Trophoblast cell (in vitro differentiated cells and primary cell): ENCODE data around the gene TLE2.
"Not testable (repeated sequence)": the region's sequence is repeated elsewhere in the genome, so short reads cannot be mapped to it uniquely, and the experiment has no call there.

Experiments used
- DNase-seq, 2 donors: peaks; one replicate each; pipeline ENCODE4 v3.0.0-alpha.2; 2016
- H2AFZ ChIP-seq: 2 replicates; pipeline ENCODE4 v1.6.1; 2013; ENCODE audit warnings: low read length, moderate library complexity, mild to moderate bottlenecking; ENCODE audit not compliant: insufficient read depth, poor library complexity
- H2AK5ac ChIP-seq: 2 replicates; pipeline ENCODE4 v1.6.1; 2013; ENCODE audit warnings: mild to moderate bottlenecking, low read length
- H2BK120ac ChIP-seq: 2 replicates; pipeline ENCODE4 v1.6.1; 2013; ENCODE audit warnings: low read length, mild to moderate bottlenecking, moderate library complexity; ENCODE audit not compliant: insufficient read depth, poor library complexity
- H2BK12ac ChIP-seq: 2 replicates; pipeline ENCODE4 v1.6.1; 2013; ENCODE audit warnings: mild to moderate bottlenecking, low read length, moderate library complexity
- H2BK5ac ChIP-seq: 2 replicates; pipeline ENCODE4 v1.6.1; 2013; ENCODE audit warnings: low read length, low read depth, moderate library complexity, mild to moderate bottlenecking; ENCODE audit not compliant: poor library complexity
- H3K14ac ChIP-seq: 2 replicates; pipeline ENCODE4 v1.6.1; 2013; ENCODE audit warnings: mild to moderate bottlenecking, low read length
- H3K18ac ChIP-seq: 2 replicates; pipeline ENCODE4 v1.6.1; 2013; ENCODE audit warnings: mild to moderate bottlenecking, low read length
- H3K23ac ChIP-seq: 2 replicates; pipeline ENCODE4 v1.6.1; 2013; ENCODE audit warnings: low read length
- H3K27ac ChIP-seq: 2 replicates; pipeline ENCODE4 v1.5.1; 2013; ENCODE audit warnings: low read depth, mild to moderate bottlenecking, inconsistent platforms, low read length, moderate library complexity
- H3K27me3 ChIP-seq: 2 replicates; pipeline ENCODE4 v1.6.1; 2013; ENCODE audit warnings: inconsistent platforms, mild to moderate bottlenecking, low read length, moderate library complexity; ENCODE audit not compliant: insufficient read depth
- H3K36me3 ChIP-seq, 2 experiments: 1 replicate in 1 of 2; 2 replicates in 1 of 2; pipeline ENCODE4 v1.6.1; 2013; ENCODE audit warnings: low read length in 2 of 2, mild to moderate bottlenecking in 2 of 2, moderate library complexity in 1 of 2; ENCODE audit not compliant: insufficient read depth in 2 of 2, control insufficient read depth in 1 of 2
- H3K4ac ChIP-seq: 2 replicates; pipeline ENCODE4 v1.6.1; 2013; ENCODE audit warnings: low read depth, mild to moderate bottlenecking, low read length, moderate library complexity
- H3K4me1 ChIP-seq, 2 experiments: 1 replicate in 1 of 2; 2 replicates in 1 of 2; pipeline ENCODE4 v1.6.1; 2013; ENCODE audit warnings: low read length in 2 of 2, mild to moderate bottlenecking in 2 of 2, moderate library complexity in 1 of 2; ENCODE audit not compliant: insufficient read depth in 2 of 2, control insufficient read depth in 1 of 2
- H3K4me2 ChIP-seq: 2 replicates; pipeline ENCODE4 v1.6.1; 2013; ENCODE audit warnings: inconsistent platforms, mild to moderate bottlenecking, low read length, moderate library complexity
- H3K4me3 ChIP-seq: 2 replicates; pipeline ENCODE4 v1.5.1; 2013; ENCODE audit warnings: mild to moderate bottlenecking, low read depth, low read length, inconsistent platforms
- H3K79me1 ChIP-seq: one replicate; pipeline ENCODE4 v1.6.1; 2013; ENCODE audit warnings: low read length
- H3K79me2 ChIP-seq: 2 replicates; pipeline ENCODE4 v1.6.1; 2013; ENCODE audit warnings: low read length, mild to moderate bottlenecking; ENCODE audit not compliant: control insufficient read depth, insufficient read depth, poor library complexity
- H3K9ac ChIP-seq: 2 replicates; pipeline ENCODE4 v1.6.1; 2013; ENCODE audit warnings: mild to moderate bottlenecking, low read length
- H3K9me3 ChIP-seq: 2 replicates; pipeline ENCODE4 v1.6.1; 2013; ENCODE audit warnings: low read depth, mild to moderate bottlenecking, control low read depth, inconsistent platforms, low read length; ENCODE audit not compliant: insufficient read depth
- H4K12ac ChIP-seq: 2 replicates; pipeline ENCODE4 v1.6.1; 2013; ENCODE audit warnings: low read depth, mild to moderate bottlenecking, low read length, moderate library complexity
- H4K8ac ChIP-seq: 2 replicates; pipeline ENCODE4 v1.6.1; 2013; ENCODE audit warnings: low read depth, mild to moderate bottlenecking, low read length, moderate library complexity
- H4K91ac ChIP-seq: one replicate; pipeline ENCODE4 v1.6.1; 2013; ENCODE audit warnings: low read depth, mild to moderate bottlenecking, low read length, moderate library complexity
- WGBS: extraction: QIAGEN DNeasy Blood & Tissue Kit; methylation state at CpG from one replicate; pipeline ENCODE4 v1.1.7; 2013; ENCODE audit warnings: missing lambda C conversion rate; ENCODE audit not compliant: insufficient read length, insufficient coverage; ENCODE audit errors: extremely low coverage; 5-methylcytosine and 5-hydroxymethylcytosine counted together

TLE2 gene

GRCh38 chr19:3054265-3054971 lies 25.3 kb upstream of the TLE2 start:
- DNase-seq, result no peak
- H3K4me1 ChIP-seq, result peaks cover 11 to 20% of the 10 kb centered on the region in 2 experiments
- H3K14ac ChIP-seq, result no peak overlapping the region
- no peak overlapping the region for H4K91ac ChIP-seq
- no peak overlapping the region for H2BK5ac ChIP-seq
- H2BK12ac ChIP-seq, result no peak overlapping the region
- H2AFZ ChIP-seq, result no peak overlapping the region
- H3K9ac ChIP-seq, result no peak overlapping the region
- H3K27ac ChIP-seq, result no peak overlapping the region
- H3K79me1 ChIP-seq, result peaks cover 2% of the 10 kb centered on the region
- no peak overlapping the region for H2BK120ac ChIP-seq
- H3K9me3 ChIP-seq, result peaks cover 4% of the 10 kb centered on the region
- WGBS, result no CpG with 5 or more reads among the region's 4 CpGs
- H4K8ac ChIP-seq, result no peak overlapping the region
- H3K4ac ChIP-seq, result no peak overlapping the region
- no peak overlapping the region for H4K12ac ChIP-seq
- no peaks in the 10 kb centered on the region for H3K79me2 ChIP-seq
- H3K4me2 ChIP-seq, result no peak overlapping the region
- no peak overlapping the region for H2AK5ac ChIP-seq
- H3K18ac ChIP-seq, result no peak overlapping the region
- no peak overlapping the region for H3K23ac ChIP-seq
- no peak overlapping the region for H3K4me3 ChIP-seq
- H3K27me3 ChIP-seq, result no peaks in the 10 kb centered on the region
- peaks cover 48 to 52% of the 10 kb centered on the region in 2 experiments for H3K36me3 ChIP-seq

GRCh38 chr19:3053780-3054179 lies 24.7 kb upstream of the TLE2 start:
- Histone ChIP-seq H3K18ac (no peak overlapping the region), H2BK5ac (no peak overlapping the region), H3K27ac (no peak overlapping the region), H3K4ac (no peak overlapping the region), H2BK12ac (no peak overlapping the region), H4K12ac (no peak overlapping the region), H2AK5ac (no peak overlapping the region), H3K79me2 (no peaks in the 10 kb centered on the region), H3K4me2 (no peak overlapping the region), H3K27me3 (no peaks in the 10 kb centered on the region), H3K23ac (no peak overlapping the region), H2BK120ac (no peak overlapping the region), H3K79me1 (peaks cover 2% of the 10 kb centered on the region), H4K8ac (no peak overlapping the region), H3K4me3 (no peak overlapping the region), H4K91ac (no peak overlapping the region), H3K14ac (no peak overlapping the region), H2AFZ (no peak overlapping the region), H3K9ac (no peak overlapping the region), H3K9me3 (peaks cover 4% of the 10 kb centered on the region), H3K4me1 (peaks cover 11 to 20% of the 10 kb centered on the region in 2 experiments), H3K36me3 (peaks cover 46 to 48% of the 10 kb centered on the region in 2 experiments)
- WGBS, result no CpG with 5 or more reads among the region's 21 CpGs
- no peak for DNase-seq

GRCh38 chr19:3053218-3053621 lies 24.1 kb upstream of the TLE2 start:
- no CpG with 5 or more reads among the region's 15 CpGs for WGBS

GRCh38 chr19:3050016-3050415 lies 20.9 kb upstream of the TLE2 start:
- not testable (repeated sequence) for H3K4me1 ChIP-seq, H2BK5ac ChIP-seq, H4K12ac ChIP-seq, H3K23ac ChIP-seq, H3K79me1 ChIP-seq, H2AFZ ChIP-seq, H3K18ac ChIP-seq, H2AK5ac ChIP-seq, H3K27ac ChIP-seq, H3K9ac ChIP-seq, H3K4me2 ChIP-seq, H3K79me2 ChIP-seq, H3K14ac ChIP-seq, H3K9me3 ChIP-seq, H3K4me3 ChIP-seq, H4K8ac ChIP-seq, H2BK120ac ChIP-seq, H3K4ac ChIP-seq, H4K91ac ChIP-seq, H2BK12ac ChIP-seq
- peaks cover 18 to 21% of the 10 kb centered on the region in 2 experiments for H3K36me3 ChIP-seq
- DNase-seq, result peak in 1 of 2 donors; percentile 66
- no CpG with 5 or more reads among the region's 7 CpGs for WGBS
- H3K27me3 ChIP-seq, result peaks cover 17% of the 10 kb centered on the region

More at GRCh38 chr19:3053218-3053621, 24.1 kb upstream of the TLE2 start:
- DNase-seq, result no peak
- peaks cover 40 to 42% of the 10 kb centered on the region in 2 experiments for H3K36me3 ChIP-seq
- no peak overlapping the region for H2AK5ac ChIP-seq
- no peak overlapping the region for H4K8ac ChIP-seq
- no peaks in the 10 kb centered on the region for H3K79me2 ChIP-seq
- H3K18ac ChIP-seq, result no peak overlapping the region
- H2BK120ac ChIP-seq, result no peak overlapping the region
- no peak overlapping the region for H3K9ac ChIP-seq
- no peak overlapping the region for H3K4ac ChIP-seq
- H3K4me3 ChIP-seq, result no peak overlapping the region
- H2BK12ac ChIP-seq, result no peak overlapping the region
- H3K4me2 ChIP-seq, result no peak overlapping the region
- H3K79me1 ChIP-seq, result peaks cover 2% of the 10 kb centered on the region
- H4K12ac ChIP-seq, result no peak overlapping the region
- no peak overlapping the region for H3K23ac ChIP-seq
- peaks cover 4% of the 10 kb centered on the region for H3K9me3 ChIP-seq
- H4K91ac ChIP-seq, result no peak overlapping the region
- H3K27ac ChIP-seq, result no peak overlapping the region
- no peak overlapping the region for H2BK5ac ChIP-seq
- H2AFZ ChIP-seq, result no peak overlapping the region
- H3K14ac ChIP-seq, result no peak overlapping the region
- peaks cover 11 to 20% of the 10 kb centered on the region in 2 experiments for H3K4me1 ChIP-seq
- H3K27me3 ChIP-seq, result peaks cover under 1% of the 10 kb centered on the region
